SU-DHL-6 (cell line): ENCODE data around the gene AKR1C8.

Experiments used
- EZH2phosphoT487 ChIP-seq: fragments of 200-600 bp; sonication (generic), shearing (Covaris generic); conservative IDR thresholded peaks from 2 replicates; pipeline ENCODE4 v1.6.1; 2018; ENCODE audit warnings: mild to moderate bottlenecking, antibody characterized with exemption, low read length, moderate library complexity, mixed read lengths
- TF ChIP-seq, protein P1 (sequence below): fragments of 200-600 bp; sonication (generic); IDR thresholded peaks from one replicate; pipeline ENCODE4 v1.5.1; 2017; ENCODE audit warnings: antibody characterized with exemption, mild to moderate bottlenecking, low read length, moderate library complexity; ENCODE audit not compliant: insufficient read depth, poor library complexity, severe bottlenecking

GRCh38 chr10:5195727-5196374 is 10.9 kb upstream of the AKR1C8 start:
- TF ChIP-seq, protein P1, sequence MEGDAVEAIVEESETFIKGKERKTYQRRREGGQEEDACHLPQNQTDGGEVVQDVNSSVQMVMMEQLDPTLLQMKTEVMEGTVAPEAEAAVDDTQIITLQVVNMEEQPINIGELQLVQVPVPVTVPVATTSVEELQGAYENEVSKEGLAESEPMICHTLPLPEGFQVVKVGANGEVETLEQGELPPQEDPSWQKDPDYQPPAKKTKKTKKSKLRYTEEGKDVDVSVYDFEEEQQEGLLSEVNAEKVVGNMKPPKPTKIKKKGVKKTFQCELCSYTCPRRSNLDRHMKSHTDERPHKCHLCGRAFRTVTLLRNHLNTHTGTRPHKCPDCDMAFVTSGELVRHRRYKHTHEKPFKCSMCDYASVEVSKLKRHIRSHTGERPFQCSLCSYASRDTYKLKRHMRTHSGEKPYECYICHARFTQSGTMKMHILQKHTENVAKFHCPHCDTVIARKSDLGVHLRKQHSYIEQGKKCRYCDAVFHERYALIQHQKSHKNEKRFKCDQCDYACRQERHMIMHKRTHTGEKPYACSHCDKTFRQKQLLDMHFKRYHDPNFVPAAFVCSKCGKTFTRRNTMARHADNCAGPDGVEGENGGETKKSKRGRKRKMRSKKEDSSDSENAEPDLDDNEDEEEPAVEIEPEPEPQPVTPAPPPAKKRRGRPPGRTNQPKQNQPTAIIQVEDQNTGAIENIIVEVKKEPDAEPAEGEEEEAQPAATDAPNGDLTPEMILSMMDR, result no peak
- no peak for TF ChIP-seq EZH2phosphoT487
